Caki2 (cell line): ENCODE data around the gene PPP1R2C. TPM values are rescaled to one million over a fixed set of nuclear protein-coding genes. Genes with fewer than 3 reads are reported as not detected.

Source experiments
- DNase-seq: peaks from one replicate; pipeline ENCODE4 v3.0.0-alpha.2; 2015; ENCODE audit warnings: low read depth
- in situ Hi-C: cut with HindIII; loops from 2 replicates; pipeline ENCODE4 v1.10.0; 2016; ENCODE audit warnings: low sequenced_read_pairs, low pct_unique_long_range_greater_than_20kb, mixed read lengths
- total RNA-seq: library from RNA; depleted of rRNA; stranded (reverse); fragments of >200 nt; shearing (Covaris generic); gene quantifications from 2 replicates; pipeline ENCODE4 v1.2.3, GENCODE V29; 2014; ENCODE audit warnings: low replicate concordance

PPP1R2C gene
- total RNA-seq, 1 experiment from 2014 or later, result not detected

DNA sequence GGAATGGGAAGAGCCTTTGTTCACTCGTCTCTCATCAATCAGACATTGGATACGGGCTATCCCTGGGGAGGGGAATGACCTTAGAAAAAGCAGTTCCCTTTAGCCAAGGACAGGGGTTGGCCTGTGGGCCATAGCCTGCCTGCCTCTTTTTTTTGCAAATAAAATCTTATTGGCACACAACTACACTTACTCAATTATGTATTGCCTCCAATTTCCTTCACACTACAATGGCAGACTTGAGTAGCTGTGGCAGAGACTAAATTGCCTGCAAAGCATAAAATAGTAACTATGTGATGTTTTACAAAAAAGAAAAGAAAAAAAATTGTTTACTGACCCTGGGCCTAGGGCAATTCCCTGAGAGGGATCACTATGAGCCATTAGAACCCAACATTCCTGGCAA lies 23.4 kb downstream of the PPP1R2C start:
- in situ Hi-C loops, result no loop called here
- DNase-seq, result no peak

DNA sequence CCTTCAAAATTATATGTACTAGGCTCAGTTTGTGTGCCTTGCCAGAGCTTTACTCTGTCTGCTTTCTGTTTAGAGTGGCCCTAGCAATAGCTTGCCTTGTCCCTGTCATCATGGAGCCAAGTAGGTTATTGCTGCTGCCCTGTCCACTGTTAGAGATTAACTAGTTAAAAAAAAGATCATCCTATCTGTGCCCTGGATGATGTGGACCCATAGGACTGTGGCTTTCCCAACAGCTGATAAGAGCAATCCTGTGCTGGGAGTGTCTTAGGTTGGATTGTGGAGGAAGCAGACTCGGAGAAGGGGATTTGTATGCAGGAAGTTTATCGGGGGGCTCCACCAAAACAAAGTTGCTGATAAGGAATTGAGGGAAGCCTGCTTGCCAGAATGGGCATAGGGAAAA lies 23.8 kb downstream of the PPP1R2C start:
- in situ Hi-C loops, result no loop called here
- DNase-seq, result no peak

DNA sequence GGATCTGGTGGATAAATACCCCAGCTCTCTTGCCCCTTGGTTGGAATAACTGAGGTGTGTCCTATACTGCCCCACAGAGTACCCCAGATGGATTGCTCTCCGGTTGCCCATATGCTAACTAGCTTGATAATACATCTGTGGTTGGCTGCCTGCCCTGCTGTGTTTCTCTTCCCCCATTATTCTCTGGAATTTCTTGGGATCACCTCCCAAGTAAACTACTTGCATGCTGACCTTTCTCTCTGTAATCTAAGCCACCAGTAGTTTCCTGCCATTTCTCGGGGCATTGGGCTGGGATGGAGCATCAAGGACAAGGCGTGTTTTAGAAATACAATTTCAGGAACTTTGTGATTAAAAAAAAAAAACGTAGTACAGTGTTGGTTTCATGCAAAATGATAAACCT lies 25.2 kb downstream of the PPP1R2C start:
- in situ Hi-C loops, result no loop called here

DNA sequence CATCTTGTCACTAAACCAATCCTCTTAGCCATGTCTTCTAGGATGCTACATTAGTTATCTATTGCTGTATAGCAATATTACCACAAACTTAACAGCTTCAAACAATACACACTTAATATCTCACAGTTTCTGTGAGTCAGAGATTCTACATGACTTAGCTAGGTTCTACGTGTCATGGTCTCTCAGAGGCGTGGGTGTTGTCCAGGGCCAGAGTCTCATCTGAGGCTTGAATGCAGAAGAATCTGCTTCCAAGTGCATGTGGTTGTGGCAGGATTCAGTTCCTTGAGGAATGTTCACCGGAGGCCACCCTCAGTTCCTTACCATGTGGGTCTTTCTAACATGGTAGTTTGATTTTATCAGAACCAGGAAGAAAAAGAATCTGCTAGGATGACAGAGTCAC lies 26.4 kb downstream of the PPP1R2C start:
- DNase-seq, result no peak
- in situ Hi-C loops, result no loop called here

More for the DNA sequence above, 25.2 kb downstream of the PPP1R2C start:
- DNase-seq, result no peak

DNA sequence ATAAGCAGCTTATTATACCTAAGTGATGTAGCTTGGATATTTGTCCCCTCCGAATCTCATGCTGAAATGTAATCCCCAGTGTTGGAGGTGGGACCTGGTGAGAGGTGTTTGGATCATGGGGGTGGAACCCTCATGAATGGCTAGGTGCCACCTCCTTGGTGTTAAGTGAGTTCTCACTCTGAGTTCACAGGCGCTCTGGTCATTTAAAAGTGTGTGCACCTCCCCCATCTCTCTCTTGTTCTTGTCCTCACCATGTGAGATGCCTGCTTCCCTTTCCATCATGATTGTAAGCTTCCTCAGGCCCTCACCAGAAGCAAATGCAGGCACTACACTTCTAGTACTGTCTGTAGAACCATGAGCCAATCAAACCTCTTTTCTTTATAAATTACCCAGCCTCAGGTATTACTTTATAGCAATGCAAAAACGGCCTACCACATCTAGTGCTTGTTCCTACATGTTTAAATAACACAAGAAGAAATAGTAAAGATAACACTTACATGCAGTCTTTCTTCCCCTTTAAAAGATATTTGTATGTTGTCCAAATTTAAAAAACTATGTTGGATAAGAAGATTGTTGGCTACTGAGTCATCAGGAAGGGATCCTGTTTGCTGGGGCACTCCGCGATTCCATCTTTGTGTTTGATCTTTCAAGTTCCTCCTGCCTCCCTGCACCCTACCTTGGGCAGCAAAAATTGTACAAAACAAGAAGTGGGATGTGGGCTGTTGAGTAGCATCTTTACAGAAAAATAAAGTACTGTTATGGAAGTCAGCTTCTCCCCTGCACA lies 29.7 kb downstream of the PPP1R2C start:
- DNase-seq, result no peak
- in situ Hi-C loops, result no loop called here

DNA sequence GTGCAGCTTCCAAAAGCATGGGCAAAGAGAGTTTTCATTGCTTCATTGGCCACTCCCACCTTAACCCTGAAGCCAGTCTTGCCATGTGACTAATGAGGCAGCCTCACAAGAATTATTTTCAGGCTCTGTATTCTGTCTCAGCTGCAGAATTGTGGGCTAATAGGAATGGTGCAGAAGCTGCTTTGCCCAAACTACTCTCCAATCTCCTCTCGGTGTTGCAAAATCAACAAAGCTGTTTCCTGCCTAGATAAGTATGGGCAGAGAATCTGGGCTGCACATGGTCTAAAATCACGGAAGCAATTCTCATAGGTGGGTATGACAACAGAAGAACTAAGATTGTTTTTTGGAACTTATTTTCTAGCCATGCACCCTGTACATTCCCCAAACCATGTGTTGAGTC lies 31.4 kb downstream of the PPP1R2C start:
- in situ Hi-C loops, result no loop called here

DNA sequence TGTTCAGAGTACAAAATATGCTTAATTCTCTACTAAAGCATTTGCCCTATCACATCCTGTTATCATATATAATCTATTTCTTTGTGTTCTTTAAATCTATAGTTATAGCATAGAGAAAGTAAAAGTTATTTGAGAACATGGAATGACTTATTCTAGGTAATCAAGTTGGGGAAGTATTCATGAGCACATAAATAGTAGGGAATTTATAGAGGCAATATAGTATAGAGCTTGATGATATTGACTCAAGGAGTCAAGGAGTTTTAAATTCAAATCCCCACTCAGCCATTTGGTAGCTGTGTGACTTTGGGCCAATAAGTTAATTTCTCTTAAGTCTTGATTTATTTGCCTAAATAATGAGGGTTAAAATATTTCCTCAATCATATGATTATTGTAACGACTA lies 37.5 kb downstream of the PPP1R2C start:
- in situ Hi-C loops, result no loop called here
- DNase-seq, result no peak

More for the DNA sequence above, 31.4 kb downstream of the PPP1R2C start:
- DNase-seq, result no peak

DNA sequence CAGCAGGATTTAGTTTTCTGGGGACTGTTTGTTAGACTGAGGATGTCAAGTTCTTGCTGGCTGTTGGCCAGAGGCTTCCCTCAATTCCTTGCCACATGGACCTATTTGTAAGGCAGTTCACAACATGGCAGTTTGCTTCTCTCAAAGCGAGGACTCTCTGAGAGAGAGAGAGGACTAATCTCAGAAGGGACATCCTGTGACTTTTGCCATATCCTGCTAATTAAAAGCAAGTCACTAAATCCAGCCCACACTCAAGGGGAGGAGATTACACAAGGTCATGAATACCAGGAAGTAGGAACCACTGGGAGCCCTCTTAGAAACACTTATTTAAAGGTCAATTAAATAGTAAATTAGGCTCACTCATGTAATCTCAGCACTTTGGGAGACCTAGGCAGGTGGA lies 38.2 kb downstream of the PPP1R2C start:
- in situ Hi-C loops, result no loop called here
- no peak for DNase-seq

DNA sequence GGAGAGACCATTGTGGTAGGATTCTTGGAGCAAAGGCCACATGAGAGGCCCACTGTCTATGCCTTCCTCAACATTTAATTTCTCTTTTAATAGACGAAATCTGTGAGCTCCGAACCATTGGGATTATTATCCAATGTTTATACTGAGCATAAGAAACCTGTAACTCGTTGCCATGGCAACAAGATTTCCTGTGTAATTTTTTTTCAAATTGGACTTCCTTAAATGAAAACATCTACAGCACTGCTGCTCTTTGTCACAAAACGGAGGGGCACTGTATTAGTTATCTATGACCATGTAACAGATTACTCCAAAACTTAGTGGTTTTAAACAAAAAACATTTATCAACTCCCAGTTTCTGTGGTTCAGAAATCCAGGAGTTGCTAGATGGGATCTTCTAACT lies 38.7 kb downstream of the PPP1R2C start:
- no peak for DNase-seq
- in situ Hi-C loops, result no loop called here

DNA sequence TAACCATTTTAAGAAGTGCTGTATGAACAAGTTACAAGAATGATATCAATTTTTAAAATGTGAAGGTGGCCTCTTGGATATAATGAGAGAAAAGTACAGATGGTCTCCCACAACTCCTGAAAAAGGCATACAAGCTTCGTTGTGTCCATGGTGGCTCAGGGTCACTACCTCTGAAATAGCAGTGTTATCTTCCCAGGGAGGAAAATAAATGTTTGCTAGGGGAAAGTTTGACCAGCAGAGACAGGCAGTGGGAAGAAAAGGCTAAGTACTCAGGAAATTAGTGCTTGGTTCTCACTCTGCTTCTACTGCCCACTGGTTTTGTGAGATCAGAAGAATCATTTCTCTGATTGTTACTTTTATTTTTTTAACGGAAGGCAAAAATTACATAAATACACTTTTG lies 39.4 kb downstream of the PPP1R2C start:
- in situ Hi-C loops, result no loop called here

DNA sequence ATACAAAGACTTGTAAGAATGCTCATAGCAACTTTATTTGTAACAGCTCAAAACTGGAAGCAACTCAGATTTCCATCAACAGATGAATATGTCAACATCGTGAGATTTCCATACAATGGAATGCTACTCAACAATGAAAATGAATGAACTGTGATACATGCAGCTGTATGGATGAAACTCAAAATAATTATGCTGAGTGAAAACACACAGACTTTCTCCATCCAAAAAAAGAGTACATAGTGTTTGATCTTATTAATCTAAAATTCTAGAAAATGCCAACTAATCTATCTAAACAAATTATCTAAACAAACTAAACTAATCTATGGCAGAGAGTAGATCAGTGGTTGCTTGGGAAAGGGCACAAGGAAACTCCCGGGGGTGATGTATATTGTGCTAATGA lies 42.7 kb downstream of the PPP1R2C start:
- in situ Hi-C loops, result no loop called here
- DNase-seq, result no peak

More for the DNA sequence above, 39.4 kb downstream of the PPP1R2C start:
- DNase-seq, result no peak

DNA sequence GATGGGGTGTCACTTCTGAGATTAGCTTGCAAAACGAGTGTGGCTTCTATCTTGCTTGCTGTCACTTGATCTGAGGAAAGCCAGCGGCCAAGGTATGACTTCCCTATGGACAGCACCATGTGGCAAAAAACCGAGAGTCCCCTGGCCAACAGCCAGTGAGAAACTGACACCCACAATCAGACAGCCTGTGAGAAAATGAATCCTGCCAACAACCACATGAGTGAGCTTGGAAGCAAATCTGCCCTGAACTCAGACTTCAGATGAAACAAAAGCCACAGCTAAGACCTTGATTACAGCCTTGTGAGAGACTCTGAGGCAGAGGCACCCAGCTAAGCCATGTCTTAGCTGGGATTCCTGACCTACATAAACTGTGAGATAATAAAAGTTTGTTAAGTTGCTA lies 45.5 kb downstream of the PPP1R2C start:
- in situ Hi-C loops, result no loop called here
- no peak for DNase-seq
